Suprapubic skin (tissue), 4 donors: ENCODE data around the gene ZNF277. TPM values are rescaled to one million over a fixed set of nuclear protein-coding genes. Genes with fewer than 3 reads are reported as not detected.

Experiments
- DNase-seq, 2 donors: peaks; one replicate each; pipeline ENCODE4 v3.0.0-alpha.2; 2019; ENCODE audit warnings: low spot score in 2 of 2
- H3K27ac ChIP-seq: fragments of 200-600 bp; sonication (generic); one replicate; pipeline ENCODE4 v1.5.1; 2019
- H3K27me3 ChIP-seq: fragments of 200-600 bp; sonication (generic); one replicate; pipeline ENCODE4 v1.5.1; 2019
- H3K36me3 ChIP-seq: fragments of 200-600 bp; sonication (generic); one replicate; pipeline ENCODE4 v1.5.1; 2019
- H3K4me1 ChIP-seq: fragments of 200-600 bp; sonication (generic); one replicate; pipeline ENCODE4 v1.5.1; 2019
- H3K4me3 ChIP-seq: fragments of 200-600 bp; sonication (generic); one replicate; pipeline ENCODE4 v1.5.1; 2019; ENCODE audit warnings: mild to moderate bottlenecking
- H3K9me3 ChIP-seq: fragments of 200-600 bp; sonication (generic); one replicate; pipeline ENCODE4 v1.5.1; 2019
- CTCF ChIP-seq, 2 donors: fragments of 200-600 bp in 1 of 2; fragments of 450-650 bp in 1 of 2; sonication (generic) in 1 of 2; IDR thresholded peaks; one replicate each; pipeline ENCODE4 v1.5.1; 2016 to 2019; ENCODE audit warnings: antibody characterized with exemption in 2 of 2, mild to moderate bottlenecking in 1 of 2, moderate library complexity in 1 of 2
- EP300 ChIP-seq: sonication (generic); formaldehyde crosslinking; IDR thresholded peaks from one replicate; pipeline ENCODE4 v1.6.1; 2017; ENCODE audit warnings: antibody characterized with exemption
- POLR2A ChIP-seq, 2 donors: fragments of 450-650 bp; IDR thresholded peaks; one replicate each; pipeline ENCODE4 v1.6.1; 2017; ENCODE audit warnings: antibody characterized with exemption in 2 of 2, mild to moderate bottlenecking in 2 of 2, moderate library complexity in 2 of 2
- POLR2AphosphoS5 ChIP-seq, 3 donors: sonication (generic); formaldehyde crosslinking; IDR thresholded peaks; one replicate each; pipeline ENCODE4 v1.6.1; 2017; ENCODE audit warnings: antibody characterized with exemption in 3 of 3
- WGBS: methylation state at CpG from one replicate; pipeline ENCODE4 v1.1.5; 2018; 5-methylcytosine and 5-hydroxymethylcytosine counted together
- total RNA-seq, 4 donors: library from RNA; depleted of rRNA; stranded (reverse); fragments of >200 nt; gene quantifications; one replicate each; pipeline ENCODE4 v1.1.0, GENCODE V29; 2016

The ZNF277 gene
- total RNA-seq, 4 donors from 2014 or later: 16.5 to 31.9 (median 25.5) TPM

- 92% methylated on average over 3 of the region's 3 CpGs for WGBS
- no peak overlapping the region for H3K4me3 ChIP-seq
- H3K9me3 ChIP-seq: no peaks in the 10 kb centered on the region
- no peak for TF ChIP-seq CTCF (IDR thresholded peaks at IDR 0.05)
- no peak for TF ChIP-seq EP300
- TF ChIP-seq POLR2AphosphoS5 (IDR thresholded peaks at IDR 0.05): no peak
- TF ChIP-seq POLR2A (IDR thresholded peaks at IDR 0.05): no peak
- DNase-seq: no peak
- H3K27ac ChIP-seq: no peak overlapping the region
- no peaks in the 10 kb centered on the region for H3K27me3 ChIP-seq
- H3K4me1 ChIP-seq: no peaks in the 10 kb centered on the region
- no peaks in the 10 kb centered on the region for H3K36me3 ChIP-seq
Measured at GRCh38 chr7:112174192-112174591, 32.3 kb upstream of the ZNF277 start.

- Histone ChIP-seq H3K27ac (no peak overlapping the region), H3K36me3 (no peaks in the 10 kb centered on the region), H3K4me1 (no peaks in the 10 kb centered on the region), H3K4me3 (no peak overlapping the region), H3K27me3 (no peaks in the 10 kb centered on the region), H3K9me3 (no peaks in the 10 kb centered on the region)
- 67% methylated on average over 2 of the region's 2 CpGs for WGBS
- DNase-seq: no peak
- TF ChIP-seq POLR2A (IDR thresholded peaks at IDR 0.05) (no peak), POLR2AphosphoS5 (IDR thresholded peaks at IDR 0.05) (no peak), EP300 (no peak), CTCF (IDR thresholded peaks at IDR 0.05) (no peak)
Measured at GRCh38 chr7:112176241-112176640, 30.3 kb upstream of the ZNF277 start.

- WGBS: 89% methylated on average over 5 of the region's 5 CpGs
- no peaks in the 10 kb centered on the region for H3K9me3 ChIP-seq
- no peaks in the 10 kb centered on the region for H3K4me1 ChIP-seq
Measured at GRCh38 chr7:112176693-112177415, 29.6 kb upstream of the ZNF277 start.

GRCh38 chr7:112180223-112180622, 26.3 kb upstream of the ZNF277 start:
- TF ChIP-seq CTCF (IDR thresholded peaks at IDR 0.05) (no peak), POLR2AphosphoS5 (IDR thresholded peaks at IDR 0.05) (no peak), POLR2A (IDR thresholded peaks at IDR 0.05) (no peak), EP300 (no peak)
- 71% methylated on average over 4 of the region's 4 CpGs for WGBS
- Histone ChIP-seq H3K27ac (no peak overlapping the region), H3K27me3 (no peaks in the 10 kb centered on the region), H3K4me1 (peaks cover 3% of the 10 kb centered on the region), H3K36me3 (no peaks in the 10 kb centered on the region), H3K9me3 (no peaks in the 10 kb centered on the region), H3K4me3 (no peak overlapping the region)
- DNase-seq: no peak

More at GRCh38 chr7:112176693-112177415, 29.6 kb upstream of the ZNF277 start:
- Histone ChIP-seq H3K36me3 (no peaks in the 10 kb centered on the region), H3K27ac (no peak overlapping the region), H3K27me3 (no peaks in the 10 kb centered on the region), H3K4me3 (no peak overlapping the region)
- DNase-seq: no peak
- TF ChIP-seq EP300: no peak
- TF ChIP-seq POLR2A (IDR thresholded peaks at IDR 0.05): no peak
- no peak for TF ChIP-seq CTCF (IDR thresholded peaks at IDR 0.05)
- no peak for TF ChIP-seq POLR2AphosphoS5 (IDR thresholded peaks at IDR 0.05)

GRCh38 chr7:112182749-112183148, 23.7 kb upstream of the ZNF277 start:
- Histone ChIP-seq H3K27ac (no peak overlapping the region), H3K9me3 (no peaks in the 10 kb centered on the region), H3K36me3 (no peaks in the 10 kb centered on the region), H3K4me3 (no peak overlapping the region), H3K27me3 (no peaks in the 10 kb centered on the region), H3K4me1 (peaks cover 3% of the 10 kb centered on the region)
- DNase-seq: no peak
- WGBS: 84% methylated on average over 5 of the region's 5 CpGs
- no peak for TF ChIP-seq EP300
- TF ChIP-seq POLR2A (IDR thresholded peaks at IDR 0.05): no peak
- no peak for TF ChIP-seq CTCF (IDR thresholded peaks at IDR 0.05)
- TF ChIP-seq POLR2AphosphoS5 (IDR thresholded peaks at IDR 0.05): no peak
